B cell (primary cell): ENCODE results near the gene FUBP3. TPM values are rescaled to one million over a fixed set of nuclear protein-coding genes. Genes with fewer than 3 reads are reported as not detected.

Experiments used
- ATAC-seq: fragments of 200-7000 bp; cut with Tn5 transposase; one replicate; pipeline ENCODE4 v1.10.0; 2021; ENCODE audit warnings: low read depth, mild to moderate bottlenecking, moderate number of reproducible peaks, moderate library complexity
- CTCF ChIA-PET: fragments of 350-600 bp; sonication (Branson Sonifier 250); formaldehyde crosslinking; loops from one replicate; lab custom pipeline; 2021; ENCODE audit warnings: antibody characterized with exemption, inconsistent platforms; lab: Charles Lee
- POLR2A ChIA-PET: fragments of 350-600 bp; sonication (Branson Sonifier 250); formaldehyde crosslinking; loops from one replicate; lab custom pipeline; 2021; ENCODE audit warnings: antibody characterized with exemption; lab: Charles Lee
- DNase-seq: peaks from one replicate; pipeline ENCODE4 v3.0.0; 2013
- H2AFZ ChIP-seq: 2 replicates; pipeline ENCODE4 v1.6.1; 2012; ENCODE audit warnings: mild to moderate bottlenecking, low read depth, low read length; ENCODE audit not compliant: insufficient read depth, poor library complexity, severe bottlenecking
- H3K27ac ChIP-seq, 2 donors: 1 replicate in 1 of 2; 2 replicates in 1 of 2; pipeline ENCODE4 v1.5.1; 2012 to 2013; ENCODE audit warnings: low read length in 2 of 2, mild to moderate bottlenecking in 2 of 2, moderate library complexity in 1 of 2
- H3K27me3 ChIP-seq, 4 experiments: fragments of 200-600 bp in 1 of 4; sonication (generic) in 1 of 4; replicated peaks in 1 of 4; 1 replicate in 2 of 4; 2 replicates in 2 of 4; pipeline versions ENCODE4 v1.6.1 to v1.7.0; 2013 to 2016; ENCODE audit warnings: low read length in 3 of 4, mild to moderate bottlenecking in 2 of 4, mixed read lengths in 1 of 4, moderate library complexity in 1 of 4; ENCODE audit not compliant: insufficient read depth in 4 of 4, control insufficient read depth in 3 of 4; ENCODE audit errors: control extremely low read depth in 1 of 4
- H3K36me3 ChIP-seq, 2 experiments: replicated peaks in 1 of 2; 1 replicate in 1 of 2; 2 replicates in 1 of 2; pipeline versions ENCODE4 v1.6.1 to v1.7.1; 2013; ENCODE audit warnings: low read length in 1 of 2; ENCODE audit not compliant: insufficient read depth in 2 of 2, control insufficient read depth in 1 of 2; ENCODE audit errors: control extremely low read depth in 1 of 2, extremely low read depth in 1 of 2
- H3K4me1 ChIP-seq, 2 donors: fragments of 200-600 bp in 1 of 2; sonication (generic) in 1 of 2; 1 replicate in 1 of 2; 2 replicates in 1 of 2; pipeline versions ENCODE4 v1.5.1 to v1.6.1; 2013 to 2017; ENCODE audit warnings: low read length in 2 of 2; ENCODE audit not compliant: control insufficient read depth in 2 of 2, insufficient read depth in 2 of 2
- H3K4me2 ChIP-seq: replicated peaks from 2 replicates; pipeline ENCODE3; 2012; ENCODE audit warnings: mild to moderate bottlenecking, low read depth, low read length; ENCODE audit not compliant: poor library complexity, severe bottlenecking
- H3K4me3 ChIP-seq, 5 experiments: fragments of 200-600 bp in 1 of 5; sonication (generic) in 1 of 5; 1 replicate in 3 of 5; 2 replicates in 2 of 5; pipeline versions ENCODE4 v1.5.1 to v1.7.0; 2011 to 2016; ENCODE audit warnings: low read length in 4 of 5, mild to moderate bottlenecking in 4 of 5, low read depth in 2 of 5, control low read depth in 1 of 5, moderate library complexity in 1 of 5; ENCODE audit not compliant: insufficient read depth in 1 of 5; ENCODE audit errors: control extremely low read depth in 1 of 5, extremely low read depth in 1 of 5
- H3K79me2 ChIP-seq: fragments of 200-600 bp; sonication (generic); one replicate; pipeline ENCODE4 v1.6.0; 2016; ENCODE audit warnings: low read length; ENCODE audit not compliant: control insufficient read depth, insufficient read depth
- H3K9ac ChIP-seq: fragments of 200-600 bp; sonication (generic); 2 replicates; pipeline ENCODE4 v1.6.1; 2017; ENCODE audit warnings: mild to moderate bottlenecking, low read length, moderate library complexity
- H3K9me3 ChIP-seq, 3 donors: one replicate each; pipeline versions ENCODE4 v1.6.1 to v1.7.1; 2013; ENCODE audit warnings: low read length in 2 of 3; ENCODE audit not compliant: control insufficient read depth in 2 of 3, insufficient read depth in 1 of 3; ENCODE audit errors: control extremely low read depth in 1 of 3
- H4K20me1 ChIP-seq: 2 replicates; pipeline ENCODE4 v1.6.0; 2012; ENCODE audit warnings: mild to moderate bottlenecking, low read length; ENCODE audit not compliant: insufficient read depth, control insufficient read depth, poor library complexity, severe bottlenecking
- H3K27ac Mint-ChIP-seq: one replicate; pipeline ENCODE4 v1.8.0; 2021; ENCODE audit warnings: mixed read lengths
- H3K27me3 Mint-ChIP-seq: one replicate; pipeline ENCODE4 v1.8.0; 2021; ENCODE audit warnings: mixed read lengths
- H3K4me1 Mint-ChIP-seq: one replicate; pipeline ENCODE4 v1.8.0; 2021; ENCODE audit warnings: mixed read lengths
- H3K4me3 Mint-ChIP-seq: one replicate; pipeline ENCODE4 v1.8.0; 2021; ENCODE audit warnings: mixed read lengths
- H3K9me3 Mint-ChIP-seq: one replicate; pipeline ENCODE4 v1.8.0; 2022; ENCODE audit warnings: mixed read lengths; ENCODE audit not compliant: insufficient read depth
- EZH2 ChIP-seq: IDR thresholded peaks from 2 replicates; pipeline ENCODE4 v1.6.1; 2012; ENCODE audit warnings: borderline replicate concordance, low read depth, mild to moderate bottlenecking, moderate library complexity, low read length; ENCODE audit not compliant: insufficient read depth, poor library complexity, severe bottlenecking
- WGBS: methylation state at CpG from one replicate; pipeline ENCODE4 v1.1.5; 2013; ENCODE audit warnings: missing lambda C conversion rate; ENCODE audit not compliant: insufficient coverage; 5-methylcytosine and 5-hydroxymethylcytosine counted together
- intact Hi-C: fragments of 100-400 bp; cut with micrococcal nuclease; formaldehyde crosslinking; loops from one replicate; pipeline ENCODE4 v1.10.0; 2022
- polyA plus RNA-seq: library from polyadenylated mRNA; depleted of rRNA; stranded (reverse); fragments of >200 nt; gene quantifications from 2 replicates; pipeline ENCODE4 v1.2.3, GENCODE V29; 2012
- total RNA-seq, 2 donors: library from RNA; stranded (reverse); fragments of 120-200 nt in 1 of 2; gene quantifications; 1 replicate in 1 of 2; 2 replicates in 1 of 2; pipeline versions ENCODE4 v1.2.3 to v1.2.4, GENCODE V29; 2013 to 2022
- TF ChIP-seq, protein P1 (sequence below): fragments of 200-600 bp; IDR thresholded peaks from one replicate; pipeline ENCODE4 v1.8.0; 2022; ENCODE audit warnings: antibody characterized with exemption, mild to moderate bottlenecking

The FUBP3 gene
- total and polyA plus RNA-seq, 2 donors (not counting 1 experiment from before 2014, with no cell fraction given) = 45.7 to 79.4 TPM

DNA sequence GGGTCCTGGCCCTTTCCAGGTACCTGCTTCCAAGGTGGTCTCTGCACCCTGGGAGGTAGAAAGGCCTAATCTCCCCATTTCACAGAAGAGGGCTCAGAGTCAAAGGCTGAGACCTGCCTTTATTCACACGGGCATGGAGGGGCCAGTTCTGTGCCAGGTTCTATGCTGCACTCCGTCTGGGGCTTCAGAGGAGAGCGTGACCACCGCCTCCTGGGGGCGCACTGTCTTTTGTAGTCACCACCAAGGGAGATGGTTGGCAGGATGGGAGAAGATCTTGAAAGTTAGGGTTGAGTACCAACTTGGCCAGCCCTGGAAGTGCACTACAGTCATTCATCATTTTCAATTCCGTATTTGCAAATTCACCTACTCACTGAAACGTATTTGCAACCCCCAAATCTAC lies 61.3 kb downstream of the FUBP3 start:
- ChIA-PET POLR2A (no interaction called here), CTCF (interaction anchor here (1.2 kb wide), 1 partner anchor 406 kb away, joined by 4 read pairs; no protein-coding TSS in a partner anchor)
- no peak overlapping the region for H3K27ac ChIP-seq
- ATAC-seq (no peak), DNase-seq (no peak)
- intact Hi-C loops = no loop called here
- H3K79me2 ChIP-seq = no peaks in the 10 kb centered on the region
- H2AFZ ChIP-seq = no peak overlapping the region
- H3K27me3 ChIP-seq = no peaks in the 10 kb centered on the region
- Mint-ChIP-seq H3K27me3 (no peaks in the 10 kb centered on the region), H3K4me3 (no peak overlapping the region), H3K27ac (no peak overlapping the region), H3K4me1 (no peaks in the 10 kb centered on the region), H3K9me3 (peaks cover under 1% of the 10 kb centered on the region)
- H3K36me3 ChIP-seq = peaks cover 0 to 9% of the 10 kb centered on the region in 2 experiments
- no peaks in the 10 kb centered on the region for H4K20me1 ChIP-seq
- H3K9me3 ChIP-seq = peaks cover 0 to 4% (median 0%) of the 10 kb centered on the region in 3 donors
- H3K4me1 ChIP-seq = no peaks in the 10 kb centered on the region
- no peak overlapping the region for H3K9ac ChIP-seq
- 80% methylated on average over 3 of the region's 7 CpGs for WGBS
- no peak overlapping the region for H3K4me3 ChIP-seq
- no peak for TF ChIP-seq EZH2
- TF ChIP-seq, protein P1, sequence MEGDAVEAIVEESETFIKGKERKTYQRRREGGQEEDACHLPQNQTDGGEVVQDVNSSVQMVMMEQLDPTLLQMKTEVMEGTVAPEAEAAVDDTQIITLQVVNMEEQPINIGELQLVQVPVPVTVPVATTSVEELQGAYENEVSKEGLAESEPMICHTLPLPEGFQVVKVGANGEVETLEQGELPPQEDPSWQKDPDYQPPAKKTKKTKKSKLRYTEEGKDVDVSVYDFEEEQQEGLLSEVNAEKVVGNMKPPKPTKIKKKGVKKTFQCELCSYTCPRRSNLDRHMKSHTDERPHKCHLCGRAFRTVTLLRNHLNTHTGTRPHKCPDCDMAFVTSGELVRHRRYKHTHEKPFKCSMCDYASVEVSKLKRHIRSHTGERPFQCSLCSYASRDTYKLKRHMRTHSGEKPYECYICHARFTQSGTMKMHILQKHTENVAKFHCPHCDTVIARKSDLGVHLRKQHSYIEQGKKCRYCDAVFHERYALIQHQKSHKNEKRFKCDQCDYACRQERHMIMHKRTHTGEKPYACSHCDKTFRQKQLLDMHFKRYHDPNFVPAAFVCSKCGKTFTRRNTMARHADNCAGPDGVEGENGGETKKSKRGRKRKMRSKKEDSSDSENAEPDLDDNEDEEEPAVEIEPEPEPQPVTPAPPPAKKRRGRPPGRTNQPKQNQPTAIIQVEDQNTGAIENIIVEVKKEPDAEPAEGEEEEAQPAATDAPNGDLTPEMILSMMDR = no peak
- H3K4me2 ChIP-seq = no peak overlapping the region

- H3K4me3 Mint-ChIP-seq = no peak overlapping the region
- no peaks in the 10 kb centered on the region for H3K4me1 Mint-ChIP-seq
- Histone ChIP-seq H3K36me3 (no peaks in the 10 kb centered on the region), H3K9ac (no peak overlapping the region), H3K4me3 (no peak overlapping the region), H3K79me2 (no peaks in the 10 kb centered on the region), H3K4me2 (no peak overlapping the region), H3K9me3 (peaks cover 0 to 8% (median 0%) of the 10 kb centered on the region in 3 donors), H4K20me1 (no peaks in the 10 kb centered on the region), H2AFZ (no peak overlapping the region), H3K4me1 (no peaks in the 10 kb centered on the region), H3K27ac (no peak overlapping the region), H3K27me3 (no peaks in the 10 kb centered on the region)
- TF ChIP-seq EZH2 = no peak
- TF ChIP-seq, protein P1 = no peak
- peaks cover 6% of the 10 kb centered on the region for H3K27me3 Mint-ChIP-seq
- ChIA-PET POLR2A (no interaction called here), CTCF (no interaction called here)
- intact Hi-C loops = no loop called here
- DNase-seq (no peak), ATAC-seq (no peak)
- no peak overlapping the region for H3K27ac Mint-ChIP-seq
- H3K9me3 Mint-ChIP-seq = peaks cover 6% of the 10 kb centered on the region
- 97% methylated on average over 7 of the region's 8 CpGs for WGBS
Observed at GRCh38 chr9:130642926-130643325, 63.5 kb downstream of the FUBP3 start.
